ENCODE results near the gene C9orf40.

The C9orf40 gene

GRCh38 chr9:74958587-74958986 lies 5.9 kb upstream of the C9orf40 start:
- no peak overlapping the region for H3K4me3 ChIP-seq (ENCODE audit: low read length)
- no peak for TF ChIP-seq CTCF (conservative IDR thresholded peaks at IDR 0.05; ENCODE audit: low read length)
- DNase-seq (ENCODE audit: low read depth) = no peak

GRCh38 chr9:74953235-74953751 lies 581 bp upstream of the C9orf40 start:
- DNase-seq (ENCODE audit: low read depth) = peak; percentile 90
- H3K4me3 ChIP-seq (ENCODE audit: low read length) = peak overlapping the region; percentile 95
- no peak for TF ChIP-seq CTCF (conservative IDR thresholded peaks at IDR 0.05; ENCODE audit: low read length)

- TF ChIP-seq CTCF (conservative IDR thresholded peaks at IDR 0.05; ENCODE audit: low read length) = no peak
- DNase-seq (ENCODE audit: low read depth) = peak; percentile 22
- H3K4me3 ChIP-seq (ENCODE audit: low read length) = peak overlapping the region; percentile 95
Observed at GRCh38 chr9:74951725-74952151, 974 bp downstream of the C9orf40 start.

- peak overlapping the region; percentile 95 for H3K4me3 ChIP-seq (ENCODE audit: low read length)
- DNase-seq (ENCODE audit: low read depth) = no peak
- TF ChIP-seq CTCF (conservative IDR thresholded peaks at IDR 0.05; ENCODE audit: low read length) = no peak
Observed at GRCh38 chr9:74951107-74951720, 1.5 kb downstream of the C9orf40 start.

GRCh38 chr9:74949859-74950855 lies 2.6 kb downstream of the C9orf40 start:
- no peak for TF ChIP-seq CTCF (conservative IDR thresholded peaks at IDR 0.05; ENCODE audit: low read length)
- H3K4me3 ChIP-seq (ENCODE audit: low read length) = no peak overlapping the region
- DNase-seq (ENCODE audit: low read depth) = peak; percentile 22

- no peak overlapping the region for H3K4me3 ChIP-seq (ENCODE audit: low read length)
- DNase-seq (ENCODE audit: low read depth) = no peak
- TF ChIP-seq CTCF (conservative IDR thresholded peaks at IDR 0.05; ENCODE audit: low read length) = no peak
Observed at GRCh38 chr9:74948937-74949336, 3.8 kb downstream of the C9orf40 start.

Measured in AG10803 (cell line).